RWPE2 (cell line): ENCODE results near the gene IFIT1.

Experiments used
- ATAC-seq: fragments of 200-7000 bp; cut with Tn5 transposase; 3 replicates; pipeline ENCODE4 v1.9.1; 2021; ENCODE audit warnings: low read depth
- DNase-seq: peaks from one replicate; pipeline ENCODE4 v3.0.0-alpha.2; 2020; ENCODE audit warnings: low spot score
- H3K27ac ChIP-seq: fragments of 450-650 bp; 2 replicates; pipeline ENCODE4 v1.5.1; 2017; ENCODE audit warnings: mild to moderate bottlenecking; ENCODE audit not compliant: poor library complexity, severe bottlenecking
- H3K27me3 ChIP-seq: fragments of 250-450 bp; sonication (Bioruptor Pico); 2 replicates; pipeline ENCODE4 v1.5.1; 2021; ENCODE audit warnings: mild to moderate bottlenecking, moderate library complexity; ENCODE audit not compliant: insufficient read depth, poor library complexity, severe bottlenecking
- H3K36me3 ChIP-seq: fragments of 250-450 bp; sonication (Bioruptor Pico); 2 replicates; pipeline ENCODE4 v1.5.1; 2020; ENCODE audit warnings: low read depth, mild to moderate bottlenecking, moderate library complexity
- H3K4me1 ChIP-seq: fragments of 250-450 bp; sonication (Bioruptor Pico); 2 replicates; pipeline ENCODE4 v1.5.1; 2021; ENCODE audit warnings: mild to moderate bottlenecking, moderate library complexity; ENCODE audit not compliant: insufficient read depth, poor library complexity, severe bottlenecking
- H3K4me3 ChIP-seq: fragments of 250-450 bp; sonication (Bioruptor Pico); 2 replicates; pipeline ENCODE4 v1.5.1; 2021; ENCODE audit warnings: mild to moderate bottlenecking, moderate library complexity; ENCODE audit not compliant: severe bottlenecking
- H3K9me3 ChIP-seq: fragments of 250-450 bp; sonication (Bioruptor Pico); 2 replicates; pipeline ENCODE4 v1.5.1; 2021; ENCODE audit warnings: mild to moderate bottlenecking, moderate library complexity; ENCODE audit not compliant: severe bottlenecking
- TF ChIP-seq, protein P1 (sequence below): fragments of 450-650 bp; IDR thresholded peaks from one replicate; pipeline ENCODE4 v1.5.1; 2017; ENCODE audit warnings: mild to moderate bottlenecking, moderate library complexity; ENCODE audit not compliant: poor library complexity, severe bottlenecking

IFIT1 gene

DNA sequence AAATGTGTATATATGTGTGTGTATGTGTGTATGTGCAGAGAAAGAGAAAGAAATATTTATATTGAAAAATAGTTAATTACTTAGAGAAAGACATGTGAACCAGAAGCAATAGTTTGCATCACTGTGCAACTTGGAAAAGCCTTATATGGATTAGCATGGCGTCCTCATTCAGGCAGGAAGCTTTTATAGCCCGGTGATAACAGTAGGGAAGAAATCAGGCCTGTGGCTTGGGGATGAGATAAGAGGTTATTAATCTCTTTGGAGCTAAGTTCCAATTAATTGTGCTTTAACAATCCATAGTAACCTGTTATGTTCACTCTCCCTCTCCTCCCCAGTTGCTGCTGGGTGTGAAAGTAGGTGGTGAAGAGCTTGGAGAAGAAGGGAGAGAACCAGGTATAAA lies 58.5 kb downstream of the IFIT1 start:
- ATAC-seq (no peak), DNase-seq (no peak)
- Histone ChIP-seq H3K4me1 (peaks cover 8% of the 10 kb centered on the region), H3K36me3 (no peaks in the 10 kb centered on the region), H3K27me3 (no peaks in the 10 kb centered on the region), H3K4me3 (no peak overlapping the region), H3K9me3 (no peaks in the 10 kb centered on the region), H3K27ac (no peak overlapping the region)
- TF ChIP-seq, protein P1, sequence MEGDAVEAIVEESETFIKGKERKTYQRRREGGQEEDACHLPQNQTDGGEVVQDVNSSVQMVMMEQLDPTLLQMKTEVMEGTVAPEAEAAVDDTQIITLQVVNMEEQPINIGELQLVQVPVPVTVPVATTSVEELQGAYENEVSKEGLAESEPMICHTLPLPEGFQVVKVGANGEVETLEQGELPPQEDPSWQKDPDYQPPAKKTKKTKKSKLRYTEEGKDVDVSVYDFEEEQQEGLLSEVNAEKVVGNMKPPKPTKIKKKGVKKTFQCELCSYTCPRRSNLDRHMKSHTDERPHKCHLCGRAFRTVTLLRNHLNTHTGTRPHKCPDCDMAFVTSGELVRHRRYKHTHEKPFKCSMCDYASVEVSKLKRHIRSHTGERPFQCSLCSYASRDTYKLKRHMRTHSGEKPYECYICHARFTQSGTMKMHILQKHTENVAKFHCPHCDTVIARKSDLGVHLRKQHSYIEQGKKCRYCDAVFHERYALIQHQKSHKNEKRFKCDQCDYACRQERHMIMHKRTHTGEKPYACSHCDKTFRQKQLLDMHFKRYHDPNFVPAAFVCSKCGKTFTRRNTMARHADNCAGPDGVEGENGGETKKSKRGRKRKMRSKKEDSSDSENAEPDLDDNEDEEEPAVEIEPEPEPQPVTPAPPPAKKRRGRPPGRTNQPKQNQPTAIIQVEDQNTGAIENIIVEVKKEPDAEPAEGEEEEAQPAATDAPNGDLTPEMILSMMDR: no peak

DNA sequence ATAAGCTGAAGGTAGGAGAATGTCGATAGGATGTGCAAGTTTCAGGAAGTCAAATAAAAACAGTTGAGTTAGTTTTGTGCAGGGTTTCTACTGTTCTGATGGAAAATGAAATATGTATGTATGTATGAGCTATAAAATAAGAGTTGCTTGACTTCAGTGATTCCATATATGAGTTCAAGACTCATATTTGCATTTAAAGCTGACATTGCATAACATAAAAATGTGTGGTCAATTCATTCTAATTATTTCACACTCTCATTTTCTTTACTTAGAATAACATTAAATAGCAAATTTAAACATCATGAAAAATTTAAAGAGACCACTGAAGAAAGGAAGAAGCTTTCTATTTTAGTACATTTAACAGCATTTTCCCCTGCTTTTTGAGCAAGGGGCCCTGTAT lies 59.8 kb downstream of the IFIT1 start:
- ATAC-seq (no peak), DNase-seq (no peak)
- H3K4me3 ChIP-seq: no peak overlapping the region
- H3K27me3 ChIP-seq: no peaks in the 10 kb centered on the region
- H3K9me3 ChIP-seq: no peaks in the 10 kb centered on the region
- no peaks in the 10 kb centered on the region for H3K36me3 ChIP-seq
- H3K27ac ChIP-seq: no peak overlapping the region
- H3K4me1 ChIP-seq: peaks cover 9% of the 10 kb centered on the region
- TF ChIP-seq, protein P1: no peak

DNA sequence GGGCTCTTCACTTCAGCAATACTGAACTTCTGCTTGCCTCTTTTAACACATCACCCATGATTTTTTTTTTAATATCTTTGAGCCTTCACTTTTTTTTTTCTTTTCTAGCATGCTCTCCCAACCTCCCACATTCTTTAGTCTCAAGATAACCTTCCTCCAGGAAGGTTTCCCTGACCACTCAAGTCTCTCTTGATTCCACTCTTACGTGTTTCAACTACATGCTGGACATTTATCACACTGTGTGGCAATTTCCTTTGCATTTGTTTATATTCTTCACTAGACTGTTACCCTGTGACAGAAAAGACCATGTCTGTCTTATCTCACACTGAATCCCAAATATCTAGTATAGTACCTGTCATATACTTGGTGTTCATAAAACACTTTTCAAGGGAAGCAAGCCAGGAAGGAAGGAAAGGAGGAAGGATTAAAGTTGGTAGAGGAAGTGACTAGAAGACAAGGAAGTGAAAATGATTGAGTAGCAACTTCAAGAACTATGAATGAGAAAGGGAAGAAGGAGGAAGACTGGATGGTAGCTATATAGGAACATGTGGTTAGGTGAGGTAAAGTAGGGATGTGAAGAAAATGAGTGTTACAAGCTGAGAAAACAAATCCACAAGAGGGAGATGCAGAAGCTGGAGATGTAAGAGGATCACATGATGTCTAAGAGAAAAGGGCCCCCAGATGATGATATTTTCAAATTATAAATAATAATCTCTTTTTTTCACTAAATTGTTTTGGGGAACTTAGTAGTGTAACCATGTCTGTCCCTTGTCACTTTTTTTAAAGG lies 62.3 kb downstream of the IFIT1 start:
- Histone ChIP-seq H3K4me1 (peaks cover 26% of the 10 kb centered on the region), H3K4me3 (no peak overlapping the region), H3K36me3 (no peaks in the 10 kb centered on the region), H3K27ac (no peak overlapping the region), H3K27me3 (no peaks in the 10 kb centered on the region), H3K9me3 (no peaks in the 10 kb centered on the region)
- DNase-seq (no peak), ATAC-seq (no peak)
- TF ChIP-seq, protein P1: no peak
